HG03060 (cell line): ENCODE results near the gene SERPINI2.

Source experiments
- ATAC-seq: cut with Tn5 transposase; IDR thresholded peaks from one replicate; pipeline ENCODE4 v1.9.1; 2021; ENCODE audit warnings: low read depth, moderate number of reproducible peaks; ENCODE audit not compliant: unreplicated experiment

The SERPINI2 gene

GRCh38 chr3:167473863-167474262, at the start of gene SERPINI2:
SERPINI2 (minus strand) TSS chr3:167474042; CDS start chr3:167471834, 2,208 bp downstream.
- no peak for ATAC-seq

- no peak for ATAC-seq
Measured at GRCh38 chr3:167521006-167521355, 47.1 kb upstream of the SERPINI2 start.

- ATAC-seq: no peak
Measured at GRCh38 chr3:167520266-167521005, 46.6 kb upstream of the SERPINI2 start.

- no peak for ATAC-seq
Measured at GRCh38 chr3:167507954-167508353, 34.1 kb upstream of the SERPINI2 start.

GRCh38 chr3:167502401-167502800, 28.6 kb upstream of the SERPINI2 start:
- no peak for ATAC-seq

- ATAC-seq: no peak
Measured at GRCh38 chr3:167501941-167502340, 28.1 kb upstream of the SERPINI2 start.

GRCh38 chr3:167497903-167498302, 24.1 kb upstream of the SERPINI2 start:
- no peak for ATAC-seq

GRCh38 chr3:167493244-167493643, 19.4 kb upstream of the SERPINI2 start:
- no peak for ATAC-seq

- ATAC-seq: no peak
Measured at GRCh38 chr3:167491621-167492020, 17.8 kb upstream of the SERPINI2 start.

- no peak for ATAC-seq
Measured at GRCh38 chr3:167489571-167489970, 15.7 kb upstream of the SERPINI2 start.

GRCh38 chr3:167487556-167487955, 13.7 kb upstream of the SERPINI2 start:
- ATAC-seq: no peak

GRCh38 chr3:167484551-167484950, 10.7 kb upstream of the SERPINI2 start:
- ATAC-seq: no peak

GRCh38 chr3:167483708-167484475, 10.1 kb upstream of the SERPINI2 start:
- ATAC-seq: no peak

- no peak for ATAC-seq
Measured at GRCh38 chr3:167481164-167481563, 7.3 kb upstream of the SERPINI2 start.

GRCh38 chr3:167480748-167481147, 6.9 kb upstream of the SERPINI2 start:
- ATAC-seq: no peak

GRCh38 chr3:167469381-167469780, 4.5 kb downstream of the SERPINI2 start:
- no peak for ATAC-seq

- ATAC-seq: no peak
Measured at GRCh38 chr3:167467848-167468611, 5.8 kb downstream of the SERPINI2 start.

- ATAC-seq: no peak
Measured at GRCh38 chr3:167466966-167467365, 6.9 kb downstream of the SERPINI2 start.

- ATAC-seq: no peak
Measured at GRCh38 chr3:167456157-167456799, 17.6 kb downstream of the SERPINI2 start.

GRCh38 chr3:167453815-167454214, 20.0 kb downstream of the SERPINI2 start:
- no peak for ATAC-seq

- ATAC-seq: no peak
Measured at GRCh38 chr3:167451282-167451681, 22.6 kb downstream of the SERPINI2 start.
